Trophoblast cell (in vitro differentiated cells and primary cell): ENCODE results near the gene OR2C1.

Experiments
- DNase-seq, 2 donors: peaks; one replicate each; pipeline ENCODE4 v3.0.0-alpha.2; 2016
- H2AFZ ChIP-seq: 2 replicates; pipeline ENCODE4 v1.6.1; 2013; ENCODE audit warnings: low read length, moderate library complexity, mild to moderate bottlenecking; ENCODE audit not compliant: insufficient read depth, poor library complexity
- H2AK5ac ChIP-seq: 2 replicates; pipeline ENCODE4 v1.6.1; 2013; ENCODE audit warnings: mild to moderate bottlenecking, low read length
- H2BK120ac ChIP-seq: 2 replicates; pipeline ENCODE4 v1.6.1; 2013; ENCODE audit warnings: low read length, mild to moderate bottlenecking, moderate library complexity; ENCODE audit not compliant: insufficient read depth, poor library complexity
- H2BK12ac ChIP-seq: 2 replicates; pipeline ENCODE4 v1.6.1; 2013; ENCODE audit warnings: mild to moderate bottlenecking, low read length, moderate library complexity
- H2BK5ac ChIP-seq: 2 replicates; pipeline ENCODE4 v1.6.1; 2013; ENCODE audit warnings: low read length, low read depth, moderate library complexity, mild to moderate bottlenecking; ENCODE audit not compliant: poor library complexity
- H3K14ac ChIP-seq: 2 replicates; pipeline ENCODE4 v1.6.1; 2013; ENCODE audit warnings: mild to moderate bottlenecking, low read length
- H3K18ac ChIP-seq: 2 replicates; pipeline ENCODE4 v1.6.1; 2013; ENCODE audit warnings: mild to moderate bottlenecking, low read length
- H3K23ac ChIP-seq: 2 replicates; pipeline ENCODE4 v1.6.1; 2013; ENCODE audit warnings: low read length
- H3K27ac ChIP-seq: 2 replicates; pipeline ENCODE4 v1.5.1; 2013; ENCODE audit warnings: low read depth, mild to moderate bottlenecking, inconsistent platforms, low read length, moderate library complexity
- H3K27me3 ChIP-seq: 2 replicates; pipeline ENCODE4 v1.6.1; 2013; ENCODE audit warnings: inconsistent platforms, mild to moderate bottlenecking, low read length, moderate library complexity; ENCODE audit not compliant: insufficient read depth
- H3K36me3 ChIP-seq, 2 experiments: 1 replicate in 1 of 2; 2 replicates in 1 of 2; pipeline ENCODE4 v1.6.1; 2013; ENCODE audit warnings: low read length in 2 of 2, mild to moderate bottlenecking in 2 of 2, moderate library complexity in 1 of 2; ENCODE audit not compliant: insufficient read depth in 2 of 2, control insufficient read depth in 1 of 2
- H3K4ac ChIP-seq: 2 replicates; pipeline ENCODE4 v1.6.1; 2013; ENCODE audit warnings: low read depth, mild to moderate bottlenecking, low read length, moderate library complexity
- H3K4me1 ChIP-seq, 2 experiments: 1 replicate in 1 of 2; 2 replicates in 1 of 2; pipeline ENCODE4 v1.6.1; 2013; ENCODE audit warnings: low read length in 2 of 2, mild to moderate bottlenecking in 2 of 2, moderate library complexity in 1 of 2; ENCODE audit not compliant: insufficient read depth in 2 of 2, control insufficient read depth in 1 of 2
- H3K4me2 ChIP-seq: 2 replicates; pipeline ENCODE4 v1.6.1; 2013; ENCODE audit warnings: inconsistent platforms, mild to moderate bottlenecking, low read length, moderate library complexity
- H3K4me3 ChIP-seq: 2 replicates; pipeline ENCODE4 v1.5.1; 2013; ENCODE audit warnings: mild to moderate bottlenecking, low read depth, low read length, inconsistent platforms
- H3K79me1 ChIP-seq: one replicate; pipeline ENCODE4 v1.6.1; 2013; ENCODE audit warnings: low read length
- H3K79me2 ChIP-seq: 2 replicates; pipeline ENCODE4 v1.6.1; 2013; ENCODE audit warnings: low read length, mild to moderate bottlenecking; ENCODE audit not compliant: control insufficient read depth, insufficient read depth, poor library complexity
- H3K9ac ChIP-seq: 2 replicates; pipeline ENCODE4 v1.6.1; 2013; ENCODE audit warnings: mild to moderate bottlenecking, low read length
- H3K9me3 ChIP-seq: 2 replicates; pipeline ENCODE4 v1.6.1; 2013; ENCODE audit warnings: low read depth, mild to moderate bottlenecking, control low read depth, inconsistent platforms, low read length; ENCODE audit not compliant: insufficient read depth
- H4K12ac ChIP-seq: 2 replicates; pipeline ENCODE4 v1.6.1; 2013; ENCODE audit warnings: low read depth, mild to moderate bottlenecking, low read length, moderate library complexity
- H4K8ac ChIP-seq: 2 replicates; pipeline ENCODE4 v1.6.1; 2013; ENCODE audit warnings: low read depth, mild to moderate bottlenecking, low read length, moderate library complexity
- H4K91ac ChIP-seq: one replicate; pipeline ENCODE4 v1.6.1; 2013; ENCODE audit warnings: low read depth, mild to moderate bottlenecking, low read length, moderate library complexity
- WGBS: extraction: QIAGEN DNeasy Blood & Tissue Kit; methylation state at CpG from one replicate; pipeline ENCODE4 v1.1.7; 2013; ENCODE audit warnings: missing lambda C conversion rate; ENCODE audit not compliant: insufficient read length, insufficient coverage; ENCODE audit errors: extremely low coverage; 5-methylcytosine and 5-hydroxymethylcytosine counted together

The OR2C1 gene

GRCh38 chr16:3346041-3346440 lies 9.6 kb upstream of the OR2C1 start:
- H4K8ac ChIP-seq = no peak overlapping the region
- H3K18ac ChIP-seq = no peak overlapping the region
- H3K23ac ChIP-seq = no peak overlapping the region
- WGBS = no CpG with 5 or more reads among the region's 2 CpGs
- H4K12ac ChIP-seq = no peak overlapping the region
- no peak for DNase-seq
- H4K91ac ChIP-seq = no peak overlapping the region
- H3K14ac ChIP-seq = no peak overlapping the region
- H3K4ac ChIP-seq = no peak overlapping the region
- H3K27me3 ChIP-seq = no peaks in the 10 kb centered on the region
- no peak overlapping the region for H3K27ac ChIP-seq
- no peak overlapping the region for H3K4me2 ChIP-seq
- H3K9me3 ChIP-seq = peaks cover 5% of the 10 kb centered on the region
- H3K9ac ChIP-seq = no peak overlapping the region
- H3K4me1 ChIP-seq = no peaks in the 10 kb centered on the region
- no peaks in the 10 kb centered on the region for H3K36me3 ChIP-seq
- no peak overlapping the region for H2AFZ ChIP-seq
- H3K4me3 ChIP-seq = no peak overlapping the region
- H2BK5ac ChIP-seq = no peak overlapping the region
- no peaks in the 10 kb centered on the region for H3K79me2 ChIP-seq
- no peaks in the 10 kb centered on the region for H3K79me1 ChIP-seq
- H2BK120ac ChIP-seq = no peak overlapping the region
- H2AK5ac ChIP-seq = no peak overlapping the region
- H2BK12ac ChIP-seq = no peak overlapping the region

GRCh38 chr16:3347586-3347985 lies 8.1 kb upstream of the OR2C1 start:
- H3K4me1 ChIP-seq = no peaks in the 10 kb centered on the region
- H4K91ac ChIP-seq = no peak overlapping the region
- H3K4me3 ChIP-seq = peak overlapping the region; percentile 58
- no peaks in the 10 kb centered on the region for H3K36me3 ChIP-seq
- H3K18ac ChIP-seq = no peak overlapping the region
- H2AK5ac ChIP-seq = no peak overlapping the region
- no peak overlapping the region for H4K12ac ChIP-seq
- WGBS = no CpG with 5 or more reads among the region's 10 CpGs
- no peaks in the 10 kb centered on the region for H3K79me2 ChIP-seq
- DNase-seq = no peak
- H2BK12ac ChIP-seq = no peak overlapping the region
- H3K9me3 ChIP-seq = peaks cover 5% of the 10 kb centered on the region
- H4K8ac ChIP-seq = no peak overlapping the region
- H3K14ac ChIP-seq = no peak overlapping the region
- H3K4me2 ChIP-seq = no peak overlapping the region
- H3K79me1 ChIP-seq = no peaks in the 10 kb centered on the region
- no peaks in the 10 kb centered on the region for H3K27me3 ChIP-seq
- no peak overlapping the region for H3K23ac ChIP-seq
- H2BK120ac ChIP-seq = no peak overlapping the region
- no peak overlapping the region for H3K9ac ChIP-seq
- H2BK5ac ChIP-seq = no peak overlapping the region
- H2AFZ ChIP-seq = no peak overlapping the region
- no peak overlapping the region for H3K27ac ChIP-seq
- no peak overlapping the region for H3K4ac ChIP-seq

- Histone ChIP-seq H3K14ac (no peak overlapping the region), H2BK12ac (no peak overlapping the region), H4K91ac (no peak overlapping the region), H4K8ac (no peak overlapping the region), H3K4ac (no peak overlapping the region), H3K23ac (no peak overlapping the region), H4K12ac (no peak overlapping the region), H3K27ac (no peak overlapping the region), H3K27me3 (no peaks in the 10 kb centered on the region), H3K4me2 (no peak overlapping the region), H3K79me1 (no peaks in the 10 kb centered on the region), H3K4me3 (no peak overlapping the region), H2BK120ac (no peak overlapping the region), H3K79me2 (no peaks in the 10 kb centered on the region), H2AFZ (no peak overlapping the region), H3K4me1 (no peaks in the 10 kb centered on the region), H3K9me3 (peaks cover 5% of the 10 kb centered on the region), H2BK5ac (no peak overlapping the region), H3K18ac (no peak overlapping the region), H3K9ac (peak overlapping the region; percentile 29), H3K36me3 (no peaks in the 10 kb centered on the region), H2AK5ac (no peak overlapping the region)
- DNase-seq = no peak
- WGBS = no CpG with 5 or more reads among the region's 4 CpGs
Observed at GRCh38 chr16:3348547-3349167, 7.0 kb upstream of the OR2C1 start.

GRCh38 chr16:3349175-3349574 lies 6.5 kb upstream of the OR2C1 start:
- no CpG with 5 or more reads among the region's 13 CpGs for WGBS
- no peak overlapping the region for H2BK12ac ChIP-seq
- H3K4me1 ChIP-seq = no peaks in the 10 kb centered on the region
- H3K23ac ChIP-seq = no peak overlapping the region
- H3K27me3 ChIP-seq = no peaks in the 10 kb centered on the region
- no peak overlapping the region for H4K8ac ChIP-seq
- no peak overlapping the region for H3K4ac ChIP-seq
- H3K27ac ChIP-seq = no peak overlapping the region
- H3K4me2 ChIP-seq = no peak overlapping the region
- DNase-seq = no peak
- H3K36me3 ChIP-seq = no peaks in the 10 kb centered on the region
- H2AFZ ChIP-seq = no peak overlapping the region
- H3K9ac ChIP-seq = no peak overlapping the region
- H2AK5ac ChIP-seq = no peak overlapping the region
- H2BK120ac ChIP-seq = no peak overlapping the region
- no peak overlapping the region for H4K12ac ChIP-seq
- no peak overlapping the region for H3K18ac ChIP-seq
- no peaks in the 10 kb centered on the region for H3K79me2 ChIP-seq
- H4K91ac ChIP-seq = no peak overlapping the region
- H3K79me1 ChIP-seq = no peaks in the 10 kb centered on the region
- peaks cover 5% of the 10 kb centered on the region for H3K9me3 ChIP-seq
- H2BK5ac ChIP-seq = no peak overlapping the region
- no peak overlapping the region for H3K14ac ChIP-seq
- no peak overlapping the region for H3K4me3 ChIP-seq
